ENCODE data around the gene C1GALT1. TPM values are rescaled to one million over a fixed set of nuclear protein-coding genes. Genes with fewer than 3 reads are reported as not detected.
A peak's percentile ranks its signal among the peaks of the same experiment; 100 is the strongest.

Gene C1GALT1
- total RNA-seq, 1 donor from 2014 or later = 34.9 TPM

DNA sequence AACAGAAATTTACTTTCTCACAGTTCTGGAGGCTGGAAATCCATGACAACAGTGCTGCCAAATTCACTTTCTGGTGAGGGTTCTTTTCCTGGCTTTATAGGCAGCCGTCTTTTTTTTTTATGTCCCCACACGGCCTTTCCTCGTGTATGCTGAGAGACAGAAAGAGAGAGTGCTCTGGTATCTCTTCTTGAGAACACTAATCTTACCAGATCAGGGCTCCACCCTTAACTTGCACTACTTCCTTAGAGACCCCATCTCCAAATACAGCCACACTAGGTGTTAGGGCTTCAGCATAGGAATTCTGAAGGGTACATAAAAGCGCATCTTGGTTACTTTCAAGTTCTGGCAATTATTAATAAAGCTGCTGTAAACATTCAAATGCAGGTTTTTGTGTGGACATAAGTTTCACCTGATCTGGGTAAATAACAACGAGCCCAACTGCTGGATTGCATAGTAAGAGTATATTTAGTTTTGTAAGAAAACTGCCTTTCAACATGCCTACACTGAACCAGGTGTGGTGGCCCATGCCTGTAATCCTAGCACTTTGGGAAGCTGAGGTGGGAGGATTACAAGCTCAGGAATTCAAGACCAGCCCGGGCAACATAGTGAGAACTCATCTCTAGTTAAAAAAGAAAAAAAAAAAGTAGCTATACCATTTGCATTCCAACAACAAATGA is 8.2 kb upstream of the C1GALT1 start:
- no peak for DNase-seq (ENCODE audit: low read depth)
- TF ChIP-seq, protein P1, sequence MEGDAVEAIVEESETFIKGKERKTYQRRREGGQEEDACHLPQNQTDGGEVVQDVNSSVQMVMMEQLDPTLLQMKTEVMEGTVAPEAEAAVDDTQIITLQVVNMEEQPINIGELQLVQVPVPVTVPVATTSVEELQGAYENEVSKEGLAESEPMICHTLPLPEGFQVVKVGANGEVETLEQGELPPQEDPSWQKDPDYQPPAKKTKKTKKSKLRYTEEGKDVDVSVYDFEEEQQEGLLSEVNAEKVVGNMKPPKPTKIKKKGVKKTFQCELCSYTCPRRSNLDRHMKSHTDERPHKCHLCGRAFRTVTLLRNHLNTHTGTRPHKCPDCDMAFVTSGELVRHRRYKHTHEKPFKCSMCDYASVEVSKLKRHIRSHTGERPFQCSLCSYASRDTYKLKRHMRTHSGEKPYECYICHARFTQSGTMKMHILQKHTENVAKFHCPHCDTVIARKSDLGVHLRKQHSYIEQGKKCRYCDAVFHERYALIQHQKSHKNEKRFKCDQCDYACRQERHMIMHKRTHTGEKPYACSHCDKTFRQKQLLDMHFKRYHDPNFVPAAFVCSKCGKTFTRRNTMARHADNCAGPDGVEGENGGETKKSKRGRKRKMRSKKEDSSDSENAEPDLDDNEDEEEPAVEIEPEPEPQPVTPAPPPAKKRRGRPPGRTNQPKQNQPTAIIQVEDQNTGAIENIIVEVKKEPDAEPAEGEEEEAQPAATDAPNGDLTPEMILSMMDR (conservative IDR thresholded peaks at IDR 0.05; ENCODE audit: low read depth, low read length) = no peak
- no peak overlapping the region for H3K4me3 ChIP-seq (ENCODE audit: low read depth, low read length)

- DNase-seq (ENCODE audit: low read depth) = no peak
- TF ChIP-seq, protein P1 (conservative IDR thresholded peaks at IDR 0.05; ENCODE audit: low read depth, low read length) = no peak
- no peak overlapping the region for H3K4me3 ChIP-seq (ENCODE audit: low read depth, low read length)
Measured at GRCh38 chr7:7175075-7175695, 7.2 kb upstream of the C1GALT1 start.

- TF ChIP-seq, protein P1 (conservative IDR thresholded peaks at IDR 0.05; ENCODE audit: low read depth, low read length) = no peak
- H3K4me3 ChIP-seq (ENCODE audit: low read depth, low read length) = no peak overlapping the region
Measured at GRCh38 chr7:7176406-7177043, 5.8 kb upstream of the C1GALT1 start.

DNA sequence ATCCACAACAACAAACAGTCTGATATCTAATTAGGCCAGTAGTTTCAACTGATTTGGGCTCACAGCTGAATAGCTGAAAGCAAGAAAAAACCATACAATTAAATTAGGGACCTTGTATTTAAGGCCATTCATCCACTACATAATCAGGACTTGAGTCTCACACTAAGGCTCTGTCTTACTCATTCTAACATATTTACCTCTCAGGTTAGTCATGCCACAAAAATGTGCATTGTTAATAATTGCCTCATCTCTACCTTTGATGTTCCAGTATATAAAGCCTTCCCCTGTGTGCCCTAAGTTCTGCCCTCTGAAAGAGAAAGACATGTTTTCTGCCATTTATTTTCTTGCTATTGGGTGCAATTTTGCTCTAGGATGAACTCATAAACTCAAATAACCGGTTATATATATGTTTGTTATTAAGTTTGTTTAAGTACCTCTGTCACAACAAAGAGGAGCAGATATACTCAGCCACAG is 5.3 kb upstream of the C1GALT1 start:
- H3K4me3 ChIP-seq (ENCODE audit: low read depth, low read length) = no peak overlapping the region
- DNase-seq (ENCODE audit: low read depth) = peak; percentile 98
- TF ChIP-seq, protein P1 (conservative IDR thresholded peaks at IDR 0.05; ENCODE audit: low read depth, low read length) = no peak

More at GRCh38 chr7:7176406-7177043, 5.8 kb upstream of the C1GALT1 start:
- peak; percentile 89 for DNase-seq (ENCODE audit: low read depth)

DNA sequence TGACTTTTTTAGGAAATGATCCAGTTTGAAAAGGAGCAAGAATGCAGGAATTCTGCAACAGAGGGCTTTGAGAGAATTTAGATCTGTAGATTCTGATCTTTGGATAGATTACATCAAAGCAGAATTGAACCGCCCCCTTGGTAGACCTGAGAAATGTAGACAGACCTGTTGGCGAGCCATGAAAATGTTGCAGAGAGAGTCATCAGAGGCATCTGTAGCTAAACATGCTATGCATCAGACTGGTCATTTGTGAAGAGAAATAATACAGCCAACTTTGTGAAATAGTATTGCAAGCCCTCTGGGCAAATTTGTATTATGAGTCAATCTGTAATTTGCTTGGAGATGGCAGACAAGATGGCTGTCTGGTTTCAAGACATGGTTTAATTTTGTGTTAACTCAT is 4.3 kb upstream of the C1GALT1 start:
- H3K4me3 ChIP-seq (ENCODE audit: low read depth, low read length) = no peak overlapping the region
- TF ChIP-seq, protein P1 (conservative IDR thresholded peaks at IDR 0.05; ENCODE audit: low read depth, low read length) = no peak
- DNase-seq (ENCODE audit: low read depth) = no peak

DNA sequence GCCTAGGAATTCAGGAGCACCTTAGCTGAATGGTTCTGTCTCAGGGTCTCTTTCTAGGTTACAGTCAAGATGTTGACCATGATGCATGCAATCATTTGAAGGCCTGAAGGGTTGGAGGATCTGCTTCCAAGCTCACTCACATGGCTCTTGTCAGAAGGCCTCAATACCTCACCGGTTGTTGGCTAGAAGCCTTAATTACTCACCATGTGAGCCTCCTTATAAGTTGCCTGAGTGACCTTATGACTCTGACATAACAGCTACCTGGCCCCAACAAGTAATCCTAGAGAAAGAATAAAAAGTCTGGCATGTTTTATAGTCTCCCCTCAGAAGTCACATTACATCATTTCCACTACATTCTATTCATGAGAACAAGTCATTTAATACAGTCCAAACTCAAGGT is 3.4 kb upstream of the C1GALT1 start:
- TF ChIP-seq, protein P1 (conservative IDR thresholded peaks at IDR 0.05; ENCODE audit: low read depth, low read length) = no peak
- H3K4me3 ChIP-seq (ENCODE audit: low read depth, low read length) = no peak overlapping the region
- peak; percentile 96 for DNase-seq (ENCODE audit: low read depth)

Data from epithelial cell of proximal tubule (primary cell).